HG02870 (cell line): ENCODE data around the gene C16orf54.
"Not testable (repeated sequence)": the region's sequence is repeated elsewhere in the genome, so short reads cannot be mapped to it uniquely, and the experiment has no call there.

Experiments
- ATAC-seq: cut with Tn5 transposase; IDR thresholded peaks from one replicate; pipeline ENCODE4 v1.9.1; 2021; ENCODE audit warnings: mild to moderate bottlenecking, moderate library complexity; ENCODE audit not compliant: unreplicated experiment

C16orf54 gene

GRCh38 chr16:29710227-29711219 is 35.3 kb downstream of the C16orf54 start:
- no peak for ATAC-seq

DNA sequence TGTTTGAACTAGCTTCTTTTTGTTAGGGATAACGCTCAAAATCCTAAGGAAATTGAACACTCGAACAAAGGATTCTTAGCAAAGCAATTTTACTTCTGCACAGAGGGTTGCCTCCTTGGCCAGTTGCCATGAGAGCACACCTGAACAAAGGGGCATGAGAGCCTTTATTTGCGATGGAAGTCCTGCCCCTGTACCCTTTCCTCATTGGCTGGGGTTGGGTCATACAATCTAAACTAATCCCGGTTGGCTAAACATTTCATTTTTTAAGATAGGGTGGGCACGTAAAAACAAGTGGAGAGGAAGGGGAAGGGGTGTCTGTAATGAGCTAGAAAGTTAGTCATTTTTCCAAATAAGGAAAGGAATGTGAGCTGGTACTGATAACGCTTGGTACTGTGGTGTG is 36.1 kb downstream of the C16orf54 start:
- not testable (repeated sequence) for ATAC-seq

- ATAC-seq = no peak
Measured at GRCh38 chr16:29708917-29709600, 36.7 kb downstream of the C16orf54 start.

DNA sequence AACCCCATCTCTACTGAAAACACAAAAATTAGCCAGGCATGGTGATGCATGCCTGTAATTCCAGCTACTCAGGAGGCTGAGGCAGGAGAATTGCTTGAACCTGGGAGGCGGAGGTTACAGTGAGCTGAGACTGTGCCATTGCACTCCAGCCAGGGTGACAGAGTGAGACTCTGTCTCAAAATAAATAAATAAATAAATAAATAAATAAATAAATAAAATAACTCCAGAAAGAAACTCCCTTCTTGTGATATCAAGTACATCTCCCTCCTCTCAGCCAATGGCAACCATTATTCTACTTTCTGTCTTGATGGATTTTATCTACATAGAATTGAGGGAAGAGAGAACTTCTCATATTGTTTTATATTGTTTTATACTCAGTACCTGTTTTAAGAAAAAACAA is 38.6 kb downstream of the C16orf54 start:
- ATAC-seq = not testable (repeated sequence)

DNA sequence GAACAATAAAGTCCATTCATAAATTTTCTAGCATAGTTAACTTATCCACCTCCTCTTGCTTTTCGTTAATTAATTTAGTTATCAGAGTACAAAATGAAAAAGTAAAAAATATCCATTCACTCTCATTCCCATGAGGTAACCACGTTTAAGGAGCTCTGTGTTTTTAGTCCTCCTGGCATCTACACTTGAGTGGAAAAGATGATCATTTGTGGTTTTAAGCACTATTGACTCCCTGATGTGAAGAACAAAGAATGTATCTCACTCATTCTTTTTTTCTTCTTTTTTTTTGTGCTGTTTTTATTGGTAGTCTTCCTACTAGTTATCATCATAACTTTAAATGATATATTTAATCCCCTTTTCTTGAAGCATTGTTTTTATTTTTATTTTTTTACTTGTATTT is 40.8 kb downstream of the C16orf54 start:
- no peak for ATAC-seq

- no peak for ATAC-seq
Measured at GRCh38 chr16:29702269-29702668, 43.5 kb downstream of the C16orf54 start.

DNA sequence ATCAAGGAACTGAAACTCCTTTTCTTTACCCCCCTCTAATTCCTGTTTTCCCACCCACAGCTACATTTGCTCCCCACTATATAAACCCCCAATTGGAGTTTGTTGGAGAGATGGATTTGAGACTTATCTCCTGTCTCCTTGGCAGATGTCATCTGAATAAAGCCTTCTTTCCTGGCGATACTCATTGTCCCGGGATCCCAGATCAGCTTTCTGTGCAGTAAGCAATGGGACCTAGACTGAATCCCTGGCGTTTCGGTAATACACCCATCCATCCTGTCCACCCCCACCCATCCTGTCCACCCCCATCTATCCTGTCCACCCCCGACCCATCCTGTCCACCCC is 44.6 kb downstream of the C16orf54 start:
- no peak for ATAC-seq

GRCh38 chr16:29700253-29700987 is 45.4 kb downstream of the C16orf54 start:
- no peak for ATAC-seq

DNA sequence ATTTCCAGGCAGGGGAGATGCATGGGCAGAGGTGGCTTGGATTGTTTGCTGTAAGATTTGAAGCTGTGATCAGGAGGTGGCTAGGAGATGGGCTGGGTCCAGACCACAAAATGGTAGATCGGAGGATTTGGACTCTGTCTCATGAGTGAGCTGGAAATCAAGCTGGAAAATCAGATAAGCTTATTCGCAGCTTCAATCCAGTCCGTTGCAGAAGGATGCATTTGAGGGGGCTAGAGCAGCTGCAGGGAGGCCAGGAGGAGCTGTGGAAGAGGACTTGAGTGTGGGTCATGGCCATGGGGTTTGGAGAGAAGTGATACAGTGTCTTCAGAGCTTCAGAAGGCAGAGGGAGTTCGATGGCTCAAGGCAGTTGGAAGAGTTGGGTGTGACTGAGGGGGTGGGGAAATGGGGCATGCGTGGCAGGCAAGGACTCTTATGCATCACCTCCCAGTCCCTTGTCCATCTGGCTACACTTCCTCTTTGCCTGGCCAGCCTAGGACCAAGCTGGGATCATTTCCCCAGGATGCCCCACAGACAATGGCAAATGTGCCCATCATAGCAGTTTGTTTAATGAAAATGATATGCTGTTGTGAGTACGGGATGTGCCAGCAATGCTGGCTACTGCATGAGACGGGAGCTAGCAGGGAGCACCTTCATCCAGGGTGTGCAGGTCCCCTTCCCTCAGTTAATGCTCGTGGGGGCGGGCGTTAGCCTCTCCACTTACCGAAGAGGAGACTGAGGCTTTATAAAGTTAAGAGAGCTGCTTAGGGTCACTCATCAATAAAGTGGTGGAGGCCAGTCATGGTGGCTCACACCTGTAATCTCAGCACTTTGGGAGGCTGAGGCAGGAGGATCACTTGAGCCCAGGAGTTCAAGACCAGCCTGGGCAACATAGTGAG is 46.2 kb downstream of the C16orf54 start:
- ATAC-seq = no peak

GRCh38 chr16:29698484-29699323 is 47.1 kb downstream of the C16orf54 start:
- ATAC-seq = no peak

GRCh38 chr16:29698042-29698441 is 47.7 kb downstream of the C16orf54 start:
- ATAC-seq = no peak

DNA sequence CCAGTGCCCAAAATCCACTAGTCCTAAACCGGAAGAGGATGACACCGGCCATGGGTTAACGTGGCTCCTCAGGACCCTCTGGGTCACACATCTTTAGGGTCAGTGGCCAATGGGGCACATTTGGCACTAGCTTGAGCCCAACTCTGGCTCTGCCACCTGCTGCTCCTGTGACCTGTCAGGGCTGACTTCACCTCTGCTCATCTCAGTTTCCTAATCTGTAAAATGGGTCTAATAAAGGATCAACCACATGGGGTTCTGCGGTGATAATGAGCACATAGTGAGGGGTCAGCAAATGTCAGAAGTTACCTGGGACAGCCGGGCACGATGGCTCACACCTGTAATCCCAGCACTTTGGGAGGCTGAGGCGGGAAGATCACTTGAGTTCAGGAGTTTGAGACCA is 48.4 kb downstream of the C16orf54 start:
- no peak for ATAC-seq

- no peak for ATAC-seq
Measured at GRCh38 chr16:29696881-29697331, 48.9 kb downstream of the C16orf54 start.

GRCh38 chr16:29695675-29696074 is 50.1 kb downstream of the C16orf54 start:
- not testable (repeated sequence) for ATAC-seq

DNA sequence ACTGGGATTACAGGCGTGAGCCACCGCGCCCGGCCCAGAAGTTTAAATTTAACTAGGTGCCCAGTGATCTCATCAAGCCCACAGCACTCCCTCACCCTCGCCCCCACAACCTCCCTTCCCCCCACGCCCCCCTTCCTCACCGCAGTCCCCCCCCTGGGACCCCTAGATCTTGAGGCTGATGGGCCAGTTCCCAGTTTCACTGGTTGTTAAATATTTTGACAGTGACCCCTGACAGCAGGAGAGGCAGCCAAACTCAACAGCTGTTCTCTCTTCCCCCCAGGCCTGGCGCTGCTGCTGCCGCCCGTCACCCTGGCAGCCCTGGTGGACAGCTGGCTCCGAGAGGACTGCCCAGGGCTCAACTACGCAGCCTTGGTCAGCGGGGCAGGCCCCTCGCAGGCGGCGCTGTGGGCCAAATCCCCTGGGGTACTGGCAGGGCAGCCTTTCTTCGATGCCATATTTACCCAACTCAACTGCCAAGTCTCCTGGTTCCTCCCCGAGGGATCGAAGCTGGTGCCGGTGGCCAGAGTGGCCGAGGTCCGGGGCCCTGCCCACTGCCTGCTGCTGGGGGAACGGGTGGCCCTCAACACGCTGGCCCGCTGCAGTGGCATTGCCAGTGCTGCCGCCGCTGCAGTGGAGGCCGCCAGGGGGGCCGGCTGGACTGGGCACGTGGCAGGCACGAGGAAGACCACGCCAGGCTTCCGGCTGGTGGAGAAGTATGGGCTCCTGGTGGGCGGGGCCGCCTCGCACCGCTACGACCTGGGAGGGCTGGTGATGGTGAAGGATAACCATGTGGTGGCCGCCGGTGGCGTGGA is 51.2 kb downstream of the C16orf54 start:
- ATAC-seq = no peak

DNA sequence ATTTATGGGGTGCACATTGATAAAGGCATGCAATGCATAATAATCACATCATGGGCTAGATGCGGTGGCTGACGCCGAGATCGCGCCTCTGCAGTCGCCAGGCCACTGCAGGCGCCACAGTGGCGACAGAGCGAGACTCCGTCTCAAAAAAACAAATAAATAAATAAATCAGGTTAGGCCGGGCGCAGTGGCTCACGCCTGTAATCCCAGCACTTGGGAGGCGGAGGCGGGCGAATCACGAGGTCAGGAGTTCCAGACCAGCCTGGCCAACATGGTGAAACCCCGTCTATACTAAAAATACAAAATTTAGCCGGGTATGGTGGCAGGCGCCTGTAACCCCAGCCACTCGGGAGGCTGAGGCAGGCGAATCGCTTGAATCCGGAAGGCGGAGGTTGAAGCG is 53.2 kb downstream of the C16orf54 start:
- ATAC-seq = not testable (repeated sequence)
